SK-N-SH (cell line): ENCODE data around the gene TBL1XR1. TPM values are rescaled to one million over a fixed set of nuclear protein-coding genes. Genes with fewer than 3 reads are reported as not detected.

Experiments used
- CTCF ChIA-PET: fragments of 300-600, 350-600 bp; formaldehyde crosslinking; extraction: SDS; loops from one replicate; lab custom pipeline; 2021; lab: Yijun Ruan, JAX
- POLR2A ChIA-PET: fragments of 350-600 bp; sonication (Branson Sonifier 250); formaldehyde crosslinking; extraction: SDS; loops from one replicate; lab custom pipeline; 2020; ENCODE audit warnings: antibody characterized with exemption, inconsistent platforms; lab: Yijun Ruan, JAX
- DNase-seq: peaks from one replicate; pipeline ENCODE4 v3.0.0; 2012
- H2AFZ ChIP-seq: fragments of 200-600 bp; sonication (generic); 2 replicates; pipeline ENCODE4 v1.8.1; 2016; ENCODE audit warnings: antibody characterized with exemption, mild to moderate bottlenecking, low read depth
- H3F3A ChIP-seq: fragments of 200-600 bp; sonication (generic); replicated peaks from 2 replicates; pipeline ENCODE3; 2016; ENCODE audit warnings: antibody characterized with exemption, mild to moderate bottlenecking; ENCODE audit not compliant: insufficient read depth
- H3K27ac ChIP-seq, 2 experiments: fragments of 200-500 bp in 1 of 2; fragments of 200-600 bp in 1 of 2; sonication (Bioruptor generic) in 1 of 2; sonication (generic), shearing (Covaris generic) in 1 of 2; 2 replicates each; pipeline versions ENCODE4 v1.5.1 to v1.6.1; 2014 to 2016; ENCODE audit warnings: low read depth in 2 of 2, inconsistent platforms in 1 of 2, low read length in 1 of 2, mild to moderate bottlenecking in 1 of 2, mixed read lengths in 1 of 2
- H3K27me3 ChIP-seq: fragments of 200-600 bp; sonication (generic), shearing (Covaris generic); 2 replicates; pipeline ENCODE4 v1.6.1; 2016; ENCODE audit warnings: mixed run types; ENCODE audit not compliant: insufficient read depth
- H3K36me3 ChIP-seq, 2 experiments: fragments of 200-500 bp in 1 of 2; fragments of 200-600 bp in 1 of 2; sonication (Bioruptor generic) in 1 of 2; sonication (generic) in 1 of 2; replicated peaks in 1 of 2; 2 replicates each; pipeline versions ENCODE3 to v1.5.1; 2014 to 2016; ENCODE audit warnings: low read length in 1 of 2, mild to moderate bottlenecking in 1 of 2; ENCODE audit not compliant: insufficient read depth in 2 of 2, control insufficient read depth in 1 of 2
- H3K4me1 ChIP-seq, 2 experiments: fragments of 200-500 bp in 1 of 2; fragments of 200-600 bp in 1 of 2; sonication (Bioruptor generic) in 1 of 2; sonication (generic), shearing (Covaris generic) in 1 of 2; 2 replicates each; pipeline versions ENCODE4 v1.5.1 to v1.6.1; 2014 to 2016; ENCODE audit warnings: low read depth in 1 of 2, low read length in 1 of 2, mixed run types in 1 of 2; ENCODE audit not compliant: insufficient read depth in 2 of 2, control insufficient read depth in 1 of 2
- H3K4me2 ChIP-seq: fragments of 200-600 bp; sonication (generic), shearing (Covaris generic); 2 replicates; pipeline ENCODE4 v1.6.1; 2017; ENCODE audit warnings: mixed run types
- H3K4me3 ChIP-seq, 2 experiments: fragments of 200-500 bp in 1 of 2; fragments of 200-600 bp in 1 of 2; sonication (Bioruptor generic) in 1 of 2; sonication (generic), shearing (Covaris generic) in 1 of 2; 2 replicates each; pipeline versions ENCODE4 v1.5.1 to v1.8.1; 2014 to 2016; ENCODE audit warnings: low read depth in 2 of 2, inconsistent platforms in 1 of 2, low read length in 1 of 2, mild to moderate bottlenecking in 1 of 2, mixed read lengths in 1 of 2, moderate library complexity in 1 of 2
- H3K79me2 ChIP-seq: fragments of 200-600 bp; sonication (generic); 2 replicates; pipeline ENCODE4 v1.8.1; 2017; ENCODE audit warnings: mild to moderate bottlenecking; ENCODE audit not compliant: insufficient read depth
- H3K9ac ChIP-seq: fragments of 200-600 bp; sonication (generic); 2 replicates; pipeline ENCODE4 v1.6.1; 2017; ENCODE audit warnings: mixed run types
- H3K9me2 ChIP-seq: fragments of 200-600 bp; sonication (generic); 2 replicates; pipeline ENCODE4 v1.6.1; 2017; ENCODE audit warnings: mixed run types
- H3K9me3 ChIP-seq: fragments of 200-600 bp; sonication (generic); 2 replicates; pipeline ENCODE4 v1.6.1; 2017; ENCODE audit warnings: mixed run types, mild to moderate bottlenecking, moderate library complexity
- H4K20me1 ChIP-seq: fragments of 200-600 bp; sonication (generic); 2 replicates; pipeline ENCODE4 v1.6.1; 2017; ENCODE audit warnings: mild to moderate bottlenecking, mixed run types; ENCODE audit not compliant: insufficient read depth
- EZH2phosphoT487 ChIP-seq: fragments of 200-600 bp; sonication (generic); IDR thresholded peaks from 2 replicates; pipeline ENCODE4 v1.6.1; 2017; ENCODE audit warnings: low read depth, mixed run types, mild to moderate bottlenecking, antibody characterized with exemption, moderate library complexity, borderline replicate concordance
- FOXJ3 ChIP-seq: sonication (generic); formaldehyde crosslinking; IDR thresholded peaks from 2 replicates; pipeline ENCODE4 v1.5.1; 2020; ENCODE audit warnings: mild to moderate bottlenecking, missing genetic modification reagents
- FOXM1 ChIP-seq: IDR thresholded peaks from 2 replicates; pipeline ENCODE4 v1.4.0; 2012; ENCODE audit warnings: low read depth, mild to moderate bottlenecking
- GABPA ChIP-seq: IDR thresholded peaks from 2 replicates; pipeline ENCODE4 v1.4.0; 2012; ENCODE audit warnings: low read depth, mild to moderate bottlenecking
- JUND ChIP-seq: IDR thresholded peaks from 2 replicates; pipeline ENCODE4 v1.4.0; 2012
- MAX ChIP-seq: IDR thresholded peaks from 2 replicates; pipeline ENCODE4 v1.4.0; 2012; ENCODE audit warnings: low read depth
- MXI1 ChIP-seq: IDR thresholded peaks from 2 replicates; pipeline ENCODE4 v1.6.1; 2012; ENCODE audit warnings: mild to moderate bottlenecking, low read depth, low read length, improper control_type of control experiment
- NFIC ChIP-seq: IDR thresholded peaks from 2 replicates; pipeline ENCODE4 v1.4.0; 2012; ENCODE audit warnings: borderline replicate concordance
- NRF1 ChIP-seq: IDR thresholded peaks from 2 replicates; pipeline ENCODE4 v1.6.1; 2012; ENCODE audit warnings: low read depth, mild to moderate bottlenecking, low read length
- RXRA ChIP-seq: IDR thresholded peaks from 2 replicates; pipeline ENCODE4 v1.4.0; 2012; ENCODE audit warnings: low read depth, mild to moderate bottlenecking, borderline replicate concordance
- SIN3A ChIP-seq: IDR thresholded peaks from 2 replicates; pipeline ENCODE4 v1.6.1; 2012; ENCODE audit warnings: low read depth, mild to moderate bottlenecking, low read length, moderate library complexity, borderline replicate concordance
- TAF1 ChIP-seq: IDR thresholded peaks from 2 replicates; pipeline ENCODE4 v1.6.1; 2012; ENCODE audit warnings: low read depth, mild to moderate bottlenecking, low read length, moderate library complexity, borderline replicate concordance
- TCF12 ChIP-seq: IDR thresholded peaks from 2 replicates; pipeline ENCODE4 v1.4.0; 2012
- USF1 ChIP-seq: IDR thresholded peaks from 2 replicates; pipeline ENCODE4 v1.4.0; 2012; ENCODE audit warnings: low read depth, borderline replicate concordance
- USF2 ChIP-seq: fragments of 150-350 bp; IDR thresholded peaks from 2 replicates; pipeline ENCODE4 v1.6.1; 2017; ENCODE audit warnings: antibody characterized with exemption, low read length, low read depth, borderline replicate concordance
- WGBS: methylation state at CpG from one replicate; pipeline ENCODE4 v1.1.6; 2017; ENCODE audit warnings: low lambda C conversion rate; 5-methylcytosine and 5-hydroxymethylcytosine counted together
- polyA plus RNA-seq, 3 experiments: library from polyadenylated mRNA; depleted of rRNA; stranded (reverse); fragments of >200 nt; gene quantifications; 2 replicates each; pipeline ENCODE4 v1.2.3, GENCODE V29; 2012
- TF ChIP-seq, protein P1 (sequence below): IDR thresholded peaks from 2 replicates; pipeline ENCODE4 v1.4.0; 2012; ENCODE audit warnings: low read depth, borderline replicate concordance
- TF ChIP-seq, protein P2 (sequence below): IDR thresholded peaks from 2 replicates; pipeline ENCODE4; 2012

Gene TBL1XR1
- polyA plus RNA-seq, 1 of the 3 experiments (the other 2 are of a cell fraction), result 20.9 TPM

DNA sequence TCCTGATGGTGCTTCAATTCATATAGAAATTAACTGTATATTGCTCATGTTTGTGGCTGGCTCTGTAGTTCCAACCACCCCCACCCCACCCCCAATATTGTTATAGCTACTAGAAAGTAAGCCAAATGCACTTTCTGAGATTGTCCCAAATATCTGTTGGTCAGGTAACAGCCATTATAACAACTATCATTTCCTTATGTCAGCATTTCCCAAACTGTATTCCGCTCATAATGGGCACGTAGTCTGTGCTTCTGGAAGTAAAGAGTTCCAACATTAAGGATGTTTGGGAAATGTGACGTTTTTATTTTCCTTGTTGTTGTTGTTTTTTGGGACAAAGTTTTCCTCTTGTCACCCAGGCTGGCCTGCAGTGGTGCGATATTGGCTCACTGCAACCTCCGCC is 12.2 kb upstream of the TBL1XR1 start:
- no peaks in the 10 kb centered on the region for H3K9me3 ChIP-seq
- H3K27me3 ChIP-seq, result no peaks in the 10 kb centered on the region
- no peak overlapping the region for H2AFZ ChIP-seq
- H3F3A ChIP-seq, result no peaks in the 10 kb centered on the region
- no peaks in the 10 kb centered on the region for H3K79me2 ChIP-seq
- DNase-seq, result no peak
- no peak overlapping the region for H3K4me2 ChIP-seq
- no peaks in the 10 kb centered on the region for H3K36me3 ChIP-seq
- H3K9me2 ChIP-seq, result no peaks in the 10 kb centered on the region
- no peak overlapping the region for H3K9ac ChIP-seq
- ChIA-PET POLR2A (no interaction called here), CTCF (interaction anchor here (0.9 to 1.2 kb wide), 2 partner anchors 11 to 158 kb away, joined by 3 to 5 read pairs; no protein-coding TSS in a partner anchor)
- H3K27ac ChIP-seq, result no peak overlapping the region
- TF ChIP-seq FOXM1 (no peak), TCF12 (no peak), JUND (no peak), TAF1 (no peak), MXI1 (no peak), MAX (no peak), NRF1 (no peak)
- WGBS, result 93% methylated on average over 5 of the region's 5 CpGs
- no peaks in the 10 kb centered on the region; a peak in 1 of 4 replicates for H3K4me1 ChIP-seq
- no peaks in the 10 kb centered on the region for H4K20me1 ChIP-seq
- no peak overlapping the region for H3K4me3 ChIP-seq

DNA sequence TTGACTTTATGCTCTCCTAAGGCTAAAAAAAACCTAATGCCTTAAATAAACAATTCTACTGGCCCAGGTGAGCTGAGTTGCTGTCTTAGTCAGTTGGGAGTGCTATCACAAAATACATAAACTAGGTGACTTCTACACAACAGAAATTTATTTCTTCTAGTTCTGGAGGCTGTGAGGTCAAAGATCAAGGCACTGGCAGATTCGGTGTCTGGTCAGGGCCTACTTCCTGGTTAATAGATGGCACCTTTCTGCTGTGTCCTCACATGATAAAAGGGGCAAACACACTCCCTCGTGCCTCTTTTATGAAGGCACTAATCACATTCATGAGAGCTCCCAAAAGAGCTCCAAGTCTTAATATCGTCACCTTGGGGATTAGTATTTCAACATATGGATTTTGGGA is 11.5 kb upstream of the TBL1XR1 start:
- POLR2A ChIA-PET, result no interaction called here

More for the DNA sequence above, 11.5 kb upstream of the TBL1XR1 start:
- H3K36me3 ChIP-seq, result no peaks in the 10 kb centered on the region
- TF ChIP-seq EZH2phosphoT487, result no peak
- TF ChIP-seq USF2, result no peak
- TF ChIP-seq NRF1, result no peak
- no peak for TF ChIP-seq RXRA
- TF ChIP-seq GABPA, result no peak
- TF ChIP-seq, protein P1, sequence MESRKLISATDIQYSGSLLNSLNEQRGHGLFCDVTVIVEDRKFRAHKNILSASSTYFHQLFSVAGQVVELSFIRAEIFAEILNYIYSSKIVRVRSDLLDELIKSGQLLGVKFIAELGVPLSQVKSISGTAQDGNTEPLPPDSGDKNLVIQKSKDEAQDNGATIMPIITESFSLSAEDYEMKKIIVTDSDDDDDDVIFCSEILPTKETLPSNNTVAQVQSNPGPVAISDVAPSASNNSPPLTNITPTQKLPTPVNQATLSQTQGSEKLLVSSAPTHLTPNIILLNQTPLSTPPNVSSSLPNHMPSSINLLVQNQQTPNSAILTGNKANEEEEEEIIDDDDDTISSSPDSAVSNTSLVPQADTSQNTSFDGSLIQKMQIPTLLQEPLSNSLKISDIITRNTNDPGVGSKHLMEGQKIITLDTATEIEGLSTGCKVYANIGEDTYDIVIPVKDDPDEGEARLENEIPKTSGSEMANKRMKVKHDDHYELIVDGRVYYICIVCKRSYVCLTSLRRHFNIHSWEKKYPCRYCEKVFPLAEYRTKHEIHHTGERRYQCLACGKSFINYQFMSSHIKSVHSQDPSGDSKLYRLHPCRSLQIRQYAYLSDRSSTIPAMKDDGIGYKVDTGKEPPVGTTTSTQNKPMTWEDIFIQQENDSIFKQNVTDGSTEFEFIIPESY, result no peak
- TF ChIP-seq, protein P2, sequence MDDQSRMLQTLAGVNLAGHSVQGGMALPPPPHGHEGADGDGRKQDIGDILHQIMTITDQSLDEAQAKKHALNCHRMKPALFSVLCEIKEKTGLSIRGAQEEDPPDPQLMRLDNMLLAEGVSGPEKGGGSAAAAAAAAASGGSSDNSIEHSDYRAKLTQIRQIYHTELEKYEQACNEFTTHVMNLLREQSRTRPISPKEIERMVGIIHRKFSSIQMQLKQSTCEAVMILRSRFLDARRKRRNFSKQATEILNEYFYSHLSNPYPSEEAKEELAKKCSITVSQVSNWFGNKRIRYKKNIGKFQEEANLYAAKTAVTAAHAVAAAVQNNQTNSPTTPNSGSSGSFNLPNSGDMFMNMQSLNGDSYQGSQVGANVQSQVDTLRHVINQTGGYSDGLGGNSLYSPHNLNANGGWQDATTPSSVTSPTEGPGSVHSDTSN, result no peak
- no peak for TF ChIP-seq FOXJ3 (CRISPR knock-in tag)
- TF ChIP-seq USF1, result no peak
- TF ChIP-seq SIN3A, result no peak
- no peak for TF ChIP-seq NFIC
- CTCF ChIA-PET, result interaction anchor here (0.9 to 1.2 kb wide), 2 partner anchors 11 to 158 kb away, joined by 3 to 5 read pairs; no protein-coding TSS in a partner anchor
- no peaks in the 10 kb centered on the region for H4K20me1 ChIP-seq
- no peak overlapping the region for H3K9ac ChIP-seq
- H3K4me2 ChIP-seq, result no peak overlapping the region
- no peak overlapping the region for H2AFZ ChIP-seq
- no peaks in the 10 kb centered on the region for H3K79me2 ChIP-seq
- no peaks in the 10 kb centered on the region for H3K9me2 ChIP-seq
- no peaks in the 10 kb centered on the region for H3F3A ChIP-seq
- no peak overlapping the region for H3K4me3 ChIP-seq
- no peak for DNase-seq
- H3K27ac ChIP-seq, result no peak overlapping the region
- no peaks in the 10 kb centered on the region for H3K27me3 ChIP-seq
- 87% methylated on average over 3 of the region's 3 CpGs for WGBS
- H3K4me1 ChIP-seq, result no peaks in the 10 kb centered on the region; a peak in 1 of 4 replicates
- H3K9me3 ChIP-seq, result no peaks in the 10 kb centered on the region
